HG03159 (cell line): ENCODE measurements around the gene TRIM59.

Experiments used
- ATAC-seq: cut with Tn5 transposase; IDR thresholded peaks from one replicate; pipeline ENCODE4 v1.9.1; 2021; ENCODE audit warnings: mild to moderate bottlenecking, moderate library complexity; ENCODE audit not compliant: unreplicated experiment

TRIM59 gene

GRCh38 chr3:160403796-160404470 lies 45.7 kb downstream of the TRIM59 start:
- no peak for ATAC-seq

GRCh38 chr3:160403028-160403545 lies 46.5 kb downstream of the TRIM59 start:
- no peak for ATAC-seq

DNA sequence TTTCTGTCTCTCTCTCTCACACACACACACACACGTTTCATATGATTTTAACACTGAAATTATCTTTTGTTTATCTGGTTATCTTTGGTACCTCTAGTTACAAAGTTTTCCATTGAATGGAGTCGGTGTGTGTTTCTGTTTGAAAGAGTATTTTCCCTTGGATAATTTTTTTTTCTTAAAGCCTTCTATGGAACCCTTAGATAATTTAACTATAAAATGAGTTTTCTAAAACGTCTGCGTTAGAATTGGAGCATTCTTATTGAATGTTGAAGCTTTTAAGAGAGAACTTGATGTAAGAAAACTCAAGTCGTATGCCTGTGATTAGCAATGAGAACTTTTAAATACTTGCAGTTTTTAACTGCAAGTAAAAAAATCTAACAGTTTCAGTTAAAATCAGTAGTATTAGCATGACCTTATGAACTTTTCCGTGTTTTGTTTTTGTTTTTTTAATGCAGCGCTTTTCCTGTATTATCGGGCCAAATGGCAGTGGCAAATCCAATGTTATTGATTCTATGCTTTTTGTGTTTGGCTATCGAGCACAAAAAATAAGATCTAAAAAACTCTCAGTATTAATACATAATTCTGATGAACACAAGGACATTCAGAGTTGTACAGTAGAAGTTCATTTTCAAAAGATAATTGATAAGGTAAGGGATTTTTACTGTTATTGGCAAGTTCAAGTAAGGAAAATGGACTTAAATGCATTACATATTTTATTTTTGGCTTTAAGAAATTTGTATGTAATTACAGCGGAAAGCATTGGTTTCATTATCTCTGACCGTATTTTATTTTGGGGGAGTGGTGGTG lies 47.2 kb downstream of the TRIM59 start:
- ATAC-seq = no peak

DNA sequence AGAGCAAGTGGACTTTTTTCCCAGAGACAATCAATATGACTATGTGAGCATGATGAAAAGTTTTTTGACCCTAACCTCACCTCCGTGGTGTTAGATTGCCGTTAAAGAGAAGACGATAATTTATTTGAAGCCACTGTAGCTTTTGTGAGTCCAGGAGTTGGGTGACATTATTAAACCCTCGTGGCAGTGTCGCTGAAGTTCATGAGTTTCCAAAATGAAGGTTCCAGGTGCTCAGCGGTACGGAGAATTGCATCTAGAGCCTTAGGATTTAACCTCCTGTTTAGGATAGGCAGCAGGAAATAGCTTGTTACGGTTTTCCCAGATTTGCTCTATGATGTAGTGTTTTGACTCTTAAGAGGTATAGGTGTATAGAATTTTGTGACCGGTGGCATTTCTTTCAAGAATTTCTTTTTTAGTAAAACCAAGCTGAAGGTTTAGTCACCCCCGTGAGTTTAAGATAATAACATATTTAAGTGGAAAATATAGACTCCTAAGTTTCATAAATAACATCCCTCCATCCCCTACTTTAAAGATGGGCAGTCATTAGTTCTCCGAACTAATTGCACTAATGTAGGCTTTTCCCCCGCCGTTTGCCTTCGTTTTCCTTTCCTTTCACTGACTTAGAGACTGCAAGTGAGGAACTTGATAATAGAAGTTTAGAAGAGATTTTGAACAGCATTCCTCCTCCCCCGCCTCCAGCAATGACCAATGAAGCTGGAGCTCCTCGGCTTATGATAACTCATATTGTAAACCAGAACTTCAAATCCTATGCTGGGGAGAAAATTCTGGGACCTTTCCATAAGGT lies 48.1 kb downstream of the TRIM59 start:
- no peak for ATAC-seq

- no peak for ATAC-seq
These were observed 48.9 kb downstream of the TRIM59 start for GRCh38 chr3:160400702-160401150.

- peak; percentile 13 for ATAC-seq
These were observed 49.4 kb downstream of the TRIM59 start for GRCh38 chr3:160400030-160400701.

DNA sequence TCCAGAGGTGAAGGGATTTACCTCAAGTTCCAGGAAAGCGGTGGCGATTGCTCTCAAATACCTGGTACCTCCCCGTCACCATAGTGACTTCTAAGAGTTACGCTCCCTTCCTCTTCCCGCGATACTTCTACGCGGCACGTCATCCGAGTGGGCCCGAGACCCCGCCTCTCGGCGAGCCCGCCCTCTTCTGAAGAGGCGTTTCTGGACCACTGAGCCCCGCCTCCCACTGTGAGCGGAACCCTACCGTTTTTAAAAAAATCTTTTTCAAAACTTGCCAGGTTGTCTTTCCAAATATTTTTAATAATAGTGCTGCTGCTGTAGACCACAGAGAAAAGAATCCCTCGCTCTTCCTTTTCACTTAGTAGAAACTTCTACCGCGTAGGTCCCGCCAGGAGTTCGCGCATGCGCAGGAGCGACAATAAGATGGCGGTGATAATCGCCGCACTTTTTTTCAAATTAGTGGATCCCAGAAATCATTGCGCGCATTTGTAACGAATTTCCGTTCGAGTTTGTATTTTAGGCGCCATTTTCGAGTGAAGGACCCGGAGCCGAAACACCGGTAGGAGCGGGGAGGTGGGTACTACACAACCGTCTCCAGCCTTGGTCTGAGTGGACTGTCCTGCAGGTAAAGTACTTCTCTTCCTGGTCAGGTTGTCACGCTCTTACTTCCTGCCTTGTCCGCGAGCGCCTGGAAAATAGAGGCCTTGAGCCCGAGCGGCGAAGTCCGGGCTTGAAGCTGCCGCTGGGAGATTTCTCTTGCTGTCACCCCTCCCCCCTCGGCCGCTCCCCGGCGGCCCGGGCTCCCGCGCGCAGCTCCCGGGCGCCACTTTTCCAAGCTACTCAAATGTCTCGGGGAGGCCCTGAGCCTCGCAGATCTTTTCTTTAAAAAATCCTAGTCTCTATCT lies 50.2 kb downstream of the TRIM59 start, which contains the start of the genes IFT80 and SMC4:
IFT80 (minus strand) TSS at position 101 of the 905 bp plus-strand sequence. CDS start 14,625 bp downstream, outside the sequence.
SMC4 (plus strand) TSS at position 526 of the 905 bp plus-strand sequence. CDS start 1,177 bp downstream, outside the sequence.
- peak; percentile 93 for ATAC-seq

DNA sequence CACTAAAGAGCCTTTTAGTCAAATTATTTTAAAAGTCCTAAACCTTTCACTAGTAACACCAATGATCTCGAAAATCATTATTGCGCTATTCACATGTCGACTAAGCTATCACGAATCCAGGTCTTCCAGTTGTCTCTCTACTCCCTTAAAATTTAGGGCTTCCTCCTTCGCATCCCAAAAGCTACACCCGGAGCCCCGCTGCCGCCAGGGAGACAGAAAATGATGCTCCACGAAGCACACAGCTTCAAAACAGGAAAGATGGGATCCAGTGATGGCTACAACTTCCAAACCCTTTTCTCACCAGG lies 50.8 kb downstream of the TRIM59 start:
- peak; percentile 12 for ATAC-seq

DNA sequence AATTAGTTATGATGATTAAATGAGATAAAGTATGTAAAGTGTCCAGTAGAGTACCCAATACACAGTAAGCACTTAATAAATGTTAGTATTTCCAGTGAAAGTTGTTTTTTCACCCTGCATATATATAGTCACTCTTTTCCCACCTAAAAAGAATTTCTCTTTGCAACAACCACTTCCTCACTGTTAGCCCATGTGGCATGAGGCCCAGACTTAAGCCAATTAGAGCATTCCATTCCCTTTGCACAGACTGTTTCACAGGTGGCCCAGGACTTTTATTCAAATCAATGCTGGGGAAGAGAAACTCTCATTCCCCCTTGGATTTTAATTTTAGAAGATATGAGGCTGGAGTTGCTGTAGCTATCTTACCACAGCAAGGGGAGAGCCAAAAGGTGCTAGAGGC lies 54.3 kb downstream of the TRIM59 start:
- ATAC-seq = no peak

DNA sequence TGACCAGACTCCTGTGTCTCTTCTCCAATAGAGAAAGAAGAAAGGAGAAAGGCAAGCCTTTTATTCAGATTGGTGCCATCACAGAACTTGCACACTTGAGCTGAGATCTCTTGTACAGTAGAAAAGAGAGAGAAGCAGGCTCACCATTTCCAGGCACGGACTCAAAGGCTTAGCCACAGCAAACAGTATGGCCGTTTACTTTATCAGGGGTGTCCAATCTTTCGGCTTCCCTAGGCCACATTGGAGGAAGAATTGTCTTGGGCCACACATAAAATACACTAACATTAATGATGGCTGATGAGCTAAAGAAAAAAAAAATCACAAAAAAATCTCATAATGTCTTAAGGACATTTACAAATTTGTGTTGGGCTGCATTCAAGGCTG lies 55.6 kb downstream of the TRIM59 start:
- no peak for ATAC-seq

GRCh38 chr3:160393346-160394008 lies 56.1 kb downstream of the TRIM59 start:
- no peak for ATAC-seq

DNA sequence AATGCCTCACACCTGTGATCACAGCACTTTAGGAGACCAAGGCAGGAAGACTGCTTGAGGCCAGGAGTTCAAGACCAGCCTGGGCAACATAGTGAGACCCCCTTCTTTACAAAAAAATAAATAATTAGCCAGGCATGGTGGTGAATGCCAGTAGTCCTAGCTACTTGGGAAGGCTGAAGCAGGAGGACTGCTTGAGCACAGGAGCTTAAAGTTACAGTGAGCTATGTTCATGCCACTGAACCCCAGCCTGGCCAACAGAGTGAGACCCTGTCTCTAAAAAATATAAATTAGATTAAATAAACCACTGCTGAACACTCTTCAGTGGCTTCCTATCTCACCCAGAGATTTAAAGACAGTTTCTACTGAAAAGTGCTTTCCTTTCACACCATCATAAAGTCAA lies 56.8 kb downstream of the TRIM59 start:
- no peak for ATAC-seq

DNA sequence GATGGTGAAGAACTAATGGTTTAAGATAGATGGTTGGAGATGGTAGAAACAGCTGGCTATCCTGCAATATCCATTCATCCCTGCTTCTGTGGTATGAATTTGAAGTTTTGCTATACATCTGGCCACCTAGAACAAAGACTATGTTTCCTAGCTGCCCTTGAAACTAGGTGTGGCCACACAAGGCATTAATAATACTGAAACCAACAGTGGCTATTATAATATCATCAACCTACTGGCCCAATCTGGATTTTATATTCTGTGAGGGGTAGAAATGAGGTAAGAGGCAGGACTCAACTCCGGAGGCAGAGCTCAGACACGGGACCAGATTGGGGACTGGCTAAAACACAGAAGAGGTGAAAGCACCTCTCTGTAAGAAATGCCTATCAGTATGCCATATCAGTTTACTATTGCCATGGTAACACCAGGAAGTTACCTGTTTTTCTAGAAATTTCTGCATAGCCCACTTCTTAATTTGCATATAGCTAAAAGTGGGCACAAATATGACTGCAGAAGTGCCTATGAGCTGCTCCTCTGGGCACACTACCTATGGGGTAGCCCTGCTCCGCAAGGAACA lies 58.9 kb downstream of the TRIM59 start:
- ATAC-seq = peak; percentile 74
